HepG2 (cell line): Measurements from ENCODE around the gene SBNO1. TPM values are rescaled to one million over a fixed set of nuclear protein-coding genes. Genes with fewer than 3 reads are reported as not detected.

ENCODE experiments used
- ATAC-seq: fragments of 200-7000 bp; cut with Tn5 transposase; 3 replicates; pipeline ENCODE4 v1.9.1; 2020; ENCODE audit warnings: mild to moderate bottlenecking, moderate library complexity
- BruUV-seq: library from RNA; stranded (reverse); fragments of 400-500 nt; replicated peaks from 2 replicates; lab custom pipeline; 2021; lab: Mats Ljungman, UMichigan
- CTCF ChIA-PET: fragments of 300-600 bp; formaldehyde crosslinking; extraction: SDS; loops from one replicate; lab custom pipeline; 2021; ENCODE audit warnings: low total read pairs, inconsistent platforms, low intra/inter-chr PET ratio; lab: Yijun Ruan, JAX
- POLR2A ChIA-PET: fragments of 350-600 bp; sonication (Branson Sonifier 250); formaldehyde crosslinking; loops from one replicate; lab custom pipeline; 2020; ENCODE audit warnings: antibody characterized with exemption, inconsistent platforms; lab: Yijun Ruan, JAX
- DNase-seq: peaks from one replicate; pipeline ENCODE4 v3.0.0-alpha.2; 2015; ENCODE audit warnings: low spot score
- FAIRE-seq: peaks from 3 replicates; lab custom pipeline; 2011; peaks lifted over from hg19 to GRCh38; lab: Jason Lieb, UNC
- H2AFZ ChIP-seq: one replicate; pipeline ENCODE4 v1.6.1; 2011; ENCODE audit warnings: low read length, inconsistent platforms
- H3K27ac ChIP-seq: fragments of 300-600 bp; 3 replicates; pipeline ENCODE4 v1.8.0; 2011; ENCODE audit warnings: mixed run types, mild to moderate bottlenecking, mixed read lengths, low read length, inconsistent platforms; ENCODE audit not compliant: insufficient read depth; ENCODE audit errors: extremely low read length
- H3K27me3 ChIP-seq, 2 experiments: fragments of 200-600 bp in 1 of 2; 2 replicates in 1 of 2; 3 replicates in 1 of 2; pipeline versions ENCODE4 v1.6.0 to v1.8.0; 2011; ENCODE audit warnings: low read length in 2 of 2, mild to moderate bottlenecking in 2 of 2, moderate library complexity in 2 of 2, inconsistent platforms in 1 of 2; ENCODE audit not compliant: insufficient read depth in 2 of 2, control insufficient read depth in 1 of 2
- H3K36me3 ChIP-seq, 2 experiments: fragments of 200-600 bp in 1 of 2; replicated peaks in 1 of 2; 2 replicates in 1 of 2; 3 replicates in 1 of 2; pipeline versions ENCODE4 v1.5.1 to v1.8.0; 2011; ENCODE audit warnings: low read length in 2 of 2, inconsistent platforms in 1 of 2; ENCODE audit not compliant: insufficient read depth in 2 of 2, control insufficient read depth in 1 of 2
- H3K4me1 ChIP-seq: 2 replicates; pipeline ENCODE4 v1.5.1; 2012; ENCODE audit warnings: low read length, inconsistent platforms; ENCODE audit not compliant: insufficient read depth
- H3K4me2 ChIP-seq: 2 replicates; pipeline ENCODE4 v1.6.0; 2011; ENCODE audit warnings: low read depth, low read length, inconsistent platforms
- H3K4me3 ChIP-seq, 3 experiments: fragments of 200-600 bp in 1 of 3; sonication (generic), shearing (Covaris generic) in 1 of 3; replicated peaks in 1 of 3; 2 replicates each; pipeline ENCODE4 v1.5.1; 2011 to 2016; ENCODE audit warnings: low read length in 3 of 3, inconsistent platforms in 2 of 3, low read depth in 2 of 3, mild to moderate bottlenecking in 2 of 3, control low read depth in 1 of 3, mixed read lengths in 1 of 3; ENCODE audit not compliant: insufficient read depth in 1 of 3
- H3K79me2 ChIP-seq: one replicate; pipeline ENCODE4 v1.6.1; 2011; ENCODE audit warnings: low read length, inconsistent platforms; ENCODE audit not compliant: insufficient read depth
- H3K9ac ChIP-seq: 2 replicates; pipeline ENCODE4 v1.6.0; 2011; ENCODE audit warnings: mild to moderate bottlenecking, low read depth, low read length, inconsistent platforms; ENCODE audit not compliant: insufficient read depth
- H3K9me3 ChIP-seq: 2 replicates; pipeline ENCODE4 v1.5.1; 2012; ENCODE audit warnings: mild to moderate bottlenecking, low read length
- H4K20me1 ChIP-seq: 2 replicates; pipeline ENCODE4 v1.6.0; 2011; ENCODE audit warnings: inconsistent platforms, mild to moderate bottlenecking, low read length, moderate library complexity; ENCODE audit not compliant: insufficient read depth
- KAT2B ChIP-seq: fragments of 150-350 bp; IDR thresholded peaks from 2 replicates; pipeline ENCODE4 v1.6.1; 2014; ENCODE audit warnings: low read depth, low read length, borderline replicate concordance
- KLF11 ChIP-seq: IDR thresholded peaks from 2 replicates; pipeline ENCODE4 v1.6.1; 2016; ENCODE audit warnings: missing compliant biosample characterization
- NR1H2 ChIP-seq: sonication (generic); formaldehyde crosslinking; IDR thresholded peaks from 2 replicates; pipeline ENCODE4 v1.8.1; 2022; ENCODE audit warnings: low read depth, missing genetic modification reagents, borderline replicate concordance
- PBX3 ChIP-seq: sonication (generic); formaldehyde crosslinking; IDR thresholded peaks from 2 replicates; pipeline ENCODE4 v1.8.1; 2023; ENCODE audit warnings: missing genetic modification reagents, inconsistent platforms, borderline replicate concordance
- POGZ ChIP-seq: sonication (generic); formaldehyde crosslinking; IDR thresholded peaks from 2 replicates; pipeline ENCODE4 v1.4.0; 2020; ENCODE audit warnings: mild to moderate bottlenecking, missing genetic modification reagents
- ZNF501 ChIP-seq: sonication (generic); formaldehyde crosslinking; IDR thresholded peaks from 2 replicates; pipeline ENCODE4 v1.5.1; 2020; ENCODE audit warnings: mild to moderate bottlenecking, moderate library complexity, missing genetic modification reagents
- ZNF619 ChIP-seq: sonication (generic); formaldehyde crosslinking; IDR thresholded peaks from 2 replicates; pipeline ENCODE4 v1.4.0; 2020; ENCODE audit warnings: mild to moderate bottlenecking, missing genetic modification reagents
- WGBS: methylation state at CpG from one replicate; pipeline ENCODE4 v1.1.6; 2017; ENCODE audit warnings: low lambda C conversion rate; 5-methylcytosine and 5-hydroxymethylcytosine counted together
- in situ Hi-C: cut with HindIII; loops from 2 replicates; pipeline ENCODE4 v1.10.0; 2017; ENCODE audit warnings: low pct_unique_long_range_greater_than_20kb; ENCODE audit not compliant: extremely low pct_ligation_motif_present
- intact Hi-C: fragments of 100-400 bp; cut with micrococcal nuclease; formaldehyde crosslinking; loops from one replicate; pipeline ENCODE4 v1.10.0; 2022; ENCODE audit not compliant: unreplicated experiment
- polyA plus RNA-seq, 8 experiments: library from polyadenylated mRNA; depleted of rRNA in 3 of 8; stranded (reverse) in 7 of 8; unstranded in 1 of 8; fragments of >200 nt; fragmentation: Illumina TruSeq in 4 of 8; extraction: Trizol in 4 of 8; gene quantifications; 2 replicates each; pipeline versions ENCODE4 v1.2.1 to v1.2.3, GENCODE V29; 2011 to 2016; ENCODE audit warnings: low read depth in 4 of 8, missing spikeins in 1 of 8, mixed read lengths in 1 of 8; ENCODE audit not compliant: insufficient read depth in 1 of 8
- total RNA-seq, 5 experiments: library from RNA; depleted of rRNA; stranded (reverse); fragments of >200 nt; fragmentation: Illumina TruSeq; extraction: Trizol; gene quantifications; 2 replicates each; pipeline ENCODE4 v1.2.3, GENCODE V29; 2016; ENCODE audit warnings: low read depth in 1 of 5
- TF ChIP-seq, protein P1 (sequence below): sonication (generic); formaldehyde crosslinking; IDR thresholded peaks from one replicate; pipeline ENCODE4 v1.5.1; 2020; ENCODE audit warnings: mild to moderate bottlenecking, missing genetic modification reagents; ENCODE audit errors: not compliant biosample characterization

The SBNO1 gene
- total and polyA plus RNA-seq, 2 of the 13 experiments (the other 11 are each of a cell fraction or from before 2014, with no cell fraction given), result 10.9 to 40.2 TPM

GRCh38 chr12:123393747-123394146 is 29.1 kb upstream of the SBNO1 start:
- TF ChIP-seq POGZ (no peak), PBX3 (CRISPR knock-in tag) (no peak), KAT2B (no peak), ZNF501 (CRISPR knock-in tag) (no peak), ZNF619 (CRISPR knock-in tag) (no peak), KLF11 (CRISPR knock-in tag) (no peak), NR1H2 (CRISPR knock-in tag) (no peak)
- TF ChIP-seq, protein P1, sequence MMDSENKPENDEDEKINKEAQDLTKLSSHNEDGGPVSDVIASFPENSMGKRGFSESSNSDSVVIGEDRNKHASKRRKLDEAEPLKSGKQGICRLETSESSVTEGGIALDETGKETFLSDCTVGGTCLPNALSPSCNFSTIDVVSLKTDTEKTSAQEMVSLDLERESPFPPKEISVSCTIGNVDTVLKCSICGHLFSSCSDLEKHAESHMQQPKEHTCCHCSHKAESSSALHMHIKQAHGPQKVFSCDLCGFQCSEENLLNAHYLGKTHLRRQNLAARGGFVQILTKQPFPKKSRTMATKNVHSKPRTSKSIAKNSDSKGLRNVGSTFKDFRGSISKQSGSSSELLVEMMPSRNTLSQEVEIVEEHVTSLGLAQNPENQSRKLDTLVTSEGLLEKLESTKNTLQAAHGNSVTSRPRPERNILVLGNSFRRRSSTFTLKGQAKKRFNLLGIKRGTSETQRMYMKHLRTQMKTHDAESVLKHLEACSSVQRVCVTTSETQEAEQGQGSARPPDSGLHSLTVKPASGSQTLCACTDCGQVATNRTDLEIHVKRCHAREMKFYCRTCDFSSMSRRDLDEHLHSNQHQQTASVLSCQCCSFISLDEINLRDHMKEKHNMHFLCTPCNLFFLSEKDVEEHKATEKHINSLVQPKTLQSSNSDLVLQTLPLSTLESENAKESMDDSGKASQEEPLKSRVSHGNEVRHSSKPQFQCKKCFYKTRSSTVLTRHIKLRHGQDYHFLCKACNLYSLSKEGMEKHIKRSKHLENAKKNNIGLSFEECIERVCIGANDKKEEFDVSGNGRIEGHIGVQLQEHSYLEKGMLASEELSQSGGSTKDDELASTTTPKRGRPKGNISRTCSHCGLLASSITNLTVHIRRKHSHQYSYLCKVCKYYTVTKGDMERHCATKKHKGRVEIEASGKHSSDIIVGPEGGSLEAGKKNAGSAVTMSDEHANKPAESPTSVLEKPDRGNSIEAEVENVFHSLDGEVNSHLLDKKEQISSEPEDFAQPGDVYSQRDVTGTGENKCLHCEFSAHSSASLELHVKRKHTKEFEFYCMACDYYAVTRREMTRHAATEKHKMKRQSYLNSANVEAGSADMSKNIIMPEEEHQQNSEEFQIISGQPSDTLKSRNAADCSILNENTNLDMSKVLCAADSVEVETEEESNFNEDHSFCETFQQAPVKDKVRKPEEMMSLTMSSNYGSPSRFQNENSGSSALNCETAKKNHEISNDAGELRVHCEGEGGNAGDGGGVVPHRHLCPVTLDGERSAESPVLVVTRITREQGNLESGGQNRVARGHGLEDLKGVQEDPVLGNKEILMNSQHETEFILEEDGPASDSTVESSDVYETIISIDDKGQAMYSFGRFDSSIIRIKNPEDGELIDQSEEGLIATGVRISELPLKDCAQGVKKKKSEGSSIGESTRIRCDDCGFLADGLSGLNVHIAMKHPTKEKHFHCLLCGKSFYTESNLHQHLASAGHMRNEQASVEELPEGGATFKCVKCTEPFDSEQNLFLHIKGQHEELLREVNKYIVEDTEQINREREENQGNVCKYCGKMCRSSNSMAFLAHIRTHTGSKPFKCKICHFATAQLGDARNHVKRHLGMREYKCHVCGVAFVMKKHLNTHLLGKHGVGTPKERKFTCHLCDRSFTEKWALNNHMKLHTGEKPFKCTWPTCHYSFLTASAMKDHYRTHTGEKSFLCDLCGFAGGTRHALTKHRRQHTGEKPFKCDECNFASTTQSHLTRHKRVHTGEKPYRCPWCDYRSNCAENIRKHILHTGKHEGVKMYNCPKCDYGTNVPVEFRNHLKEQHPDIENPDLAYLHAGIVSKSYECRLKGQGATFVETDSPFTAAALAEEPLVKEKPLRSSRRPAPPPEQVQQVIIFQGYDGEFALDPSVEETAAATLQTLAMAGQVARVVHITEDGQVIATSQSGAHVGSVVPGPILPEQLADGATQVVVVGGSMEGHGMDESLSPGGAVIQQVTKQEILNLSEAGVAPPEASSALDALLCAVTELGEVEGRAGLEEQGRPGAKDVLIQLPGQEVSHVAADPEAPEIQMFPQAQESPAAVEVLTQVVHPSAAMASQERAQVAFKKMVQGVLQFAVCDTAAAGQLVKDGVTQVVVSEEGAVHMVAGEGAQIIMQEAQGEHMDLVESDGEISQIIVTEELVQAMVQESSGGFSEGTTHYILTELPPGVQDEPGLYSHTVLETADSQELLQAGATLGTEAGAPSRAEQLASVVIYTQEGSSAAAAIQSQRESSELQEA (CRISPR knock-in tag), result no peak
- TF ChIP-seq, all 625 proteins: peak for 0
- Histone ChIP-seq H3K4me1 (peaks cover 20% of the 10 kb centered on the region), H3K9me3 (no peaks in the 10 kb centered on the region), H2AFZ (no peak overlapping the region), H3K79me2 (peaks cover 29% of the 10 kb centered on the region), H3K4me3 (no peak overlapping the region), H4K20me1 (no peaks in the 10 kb centered on the region), H3K27me3 (no peaks in the 10 kb centered on the region), H3K27ac (no peak overlapping the region), H3K9ac (no peak overlapping the region), H3K36me3 (peaks cover 27 to 62% of the 10 kb centered on the region in 2 experiments), H3K4me2 (no peak overlapping the region)
- in situ Hi-C loops, result no loop called here
- intact Hi-C loops, result no loop called here
- POLR2A ChIA-PET, result no interaction called here
- WGBS, result 98% methylated on average over 4 of the region's 4 CpGs
- no peak for ATAC-seq
- FAIRE-seq, result no peak
- BruUV-seq, result no TSS peak
- CTCF ChIA-PET, result no interaction called here
- no peak for DNase-seq
